CD4-positive, alpha-beta T cell treated with Interleukin-21 for 1 hour (primary cell): Measurements from ENCODE around the gene AKR1B15.

Source experiments
- DNase-seq: peaks from one replicate; pipeline ENCODE4 v3.0.0-alpha.2; 2020

The AKR1B15 gene

DNA sequence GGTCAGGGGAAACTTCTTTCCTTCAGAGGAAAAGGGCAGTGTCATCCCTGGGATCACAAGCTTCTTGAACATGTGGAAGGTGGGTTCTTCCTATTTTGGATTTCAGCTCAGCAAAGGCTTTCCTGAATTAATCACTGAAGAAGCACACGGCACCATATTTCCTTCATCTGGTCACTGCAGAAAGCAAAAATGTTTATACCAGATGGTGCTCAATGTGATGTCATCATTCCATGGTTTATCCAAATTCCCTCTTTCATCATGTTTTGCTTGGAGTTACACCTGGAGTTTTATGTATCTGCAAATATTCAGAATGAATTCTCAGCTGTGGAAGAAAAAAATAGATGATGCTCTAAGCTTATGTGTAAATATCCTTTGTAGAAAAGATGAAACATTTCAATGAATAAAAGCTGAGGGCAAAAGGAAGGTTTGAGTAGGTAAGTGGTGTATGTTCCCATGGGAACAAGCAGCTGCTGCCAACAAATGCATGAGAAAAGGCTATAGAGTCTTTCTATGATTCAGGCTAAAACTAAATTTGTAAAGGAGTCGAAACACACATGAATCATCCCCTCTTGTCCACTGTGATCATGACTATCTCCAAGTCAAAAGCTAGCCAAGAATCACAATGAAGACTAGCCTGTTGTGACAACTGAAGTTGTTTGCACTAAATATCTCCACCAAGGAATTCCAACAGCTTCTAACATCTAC lies 70.9 kb downstream of the AKR1B15 start:
- no peak for DNase-seq

DNA sequence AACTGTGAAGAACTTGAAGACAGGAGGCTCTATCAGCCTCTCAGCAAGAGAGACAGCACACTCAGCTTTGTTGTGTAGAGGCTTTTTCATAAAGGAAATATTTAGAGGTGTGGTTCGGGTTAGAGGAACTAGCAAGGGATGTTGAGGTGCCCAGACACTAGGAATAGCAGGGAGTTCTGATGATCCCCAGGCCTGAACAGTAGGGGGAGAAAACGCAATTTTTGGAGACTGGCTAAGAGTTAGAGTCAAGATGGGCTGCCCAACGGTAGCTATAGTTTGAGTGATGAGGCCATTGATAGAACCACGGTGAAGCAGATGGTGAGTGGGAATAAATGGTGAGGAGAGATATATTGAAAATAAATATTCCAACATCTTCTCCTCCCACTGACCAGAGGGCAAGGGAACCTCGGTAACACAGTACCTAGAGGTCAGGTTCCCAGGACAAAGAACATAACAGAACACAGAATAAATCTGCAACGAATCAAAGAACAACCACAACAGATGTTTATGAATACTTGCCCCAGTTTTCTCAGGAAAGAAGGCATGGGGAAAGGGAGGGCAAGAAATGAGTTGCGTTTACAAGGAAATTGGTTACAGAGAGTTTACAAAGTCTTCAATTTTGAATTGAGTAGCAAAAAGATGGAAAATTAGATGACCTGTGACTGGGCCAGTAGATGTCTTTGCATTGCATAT lies 73.5 kb downstream of the AKR1B15 start:
- DNase-seq: no peak

DNA sequence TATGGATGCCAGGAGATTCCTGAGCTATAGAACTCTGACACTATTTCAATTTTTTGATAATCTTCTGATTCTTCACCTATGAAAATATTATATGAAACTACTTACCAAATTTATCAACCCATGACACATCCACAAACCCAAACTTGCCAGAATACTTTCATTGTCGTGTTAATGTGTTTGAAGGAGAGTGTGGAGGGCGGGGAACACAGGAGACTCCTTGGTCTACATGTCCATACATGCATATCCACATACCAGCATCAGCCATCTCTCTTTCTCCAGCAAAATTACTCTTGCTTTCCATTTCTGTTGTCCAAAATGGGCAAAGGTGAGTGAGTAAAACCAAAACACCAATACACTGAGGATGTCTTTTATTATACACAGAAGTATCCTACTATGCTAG lies 74.3 kb downstream of the AKR1B15 start:
- no peak for DNase-seq

DNA sequence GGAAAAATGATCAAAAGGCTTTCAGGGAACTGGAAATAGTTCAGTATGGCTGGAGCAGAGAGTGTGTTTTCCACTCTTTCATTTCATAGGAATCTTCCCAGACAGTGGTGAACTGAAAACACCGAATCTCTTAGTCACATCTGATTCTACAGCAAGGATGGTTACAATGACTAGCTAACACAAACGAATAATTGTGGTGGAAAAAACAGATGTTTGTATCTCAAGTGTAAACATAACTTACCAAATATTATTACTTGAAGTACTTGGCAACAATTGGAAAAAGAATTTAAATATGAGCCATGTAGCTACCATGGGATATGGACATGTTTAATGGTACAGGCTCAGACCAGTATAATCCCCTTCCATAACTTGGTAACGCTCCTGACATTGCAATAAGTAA lies 76.6 kb downstream of the AKR1B15 start:
- DNase-seq: no peak

DNA sequence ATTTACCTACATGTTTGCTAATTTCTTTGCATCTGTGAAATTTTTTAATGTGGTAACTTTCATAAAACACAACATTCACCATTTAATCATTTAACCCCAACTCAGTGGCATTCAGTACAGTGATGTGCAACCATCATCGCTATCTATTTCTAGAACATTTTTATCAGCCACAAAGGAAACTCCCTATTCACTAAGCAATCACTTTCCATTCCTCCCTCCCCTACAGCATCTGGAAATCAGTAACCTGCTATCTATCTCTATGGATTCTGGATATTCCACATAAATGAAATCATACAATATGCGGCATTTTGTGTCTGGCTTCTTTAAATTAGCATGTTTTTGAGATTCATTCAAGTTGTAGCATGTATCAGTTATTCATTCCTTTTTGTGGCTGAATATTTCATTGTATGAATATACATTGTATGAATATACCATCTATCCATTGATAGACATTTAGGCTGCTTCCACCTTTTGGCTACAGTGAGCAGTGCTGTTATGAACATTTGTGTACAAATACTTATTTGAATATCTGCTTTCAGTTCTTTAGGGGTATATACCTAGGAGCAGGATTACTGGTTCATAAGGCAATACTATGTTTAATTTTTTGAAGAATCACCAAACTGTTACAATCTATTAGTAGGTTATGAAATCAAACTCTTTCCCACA lies 78.3 kb downstream of the AKR1B15 start:
- DNase-seq: no peak

DNA sequence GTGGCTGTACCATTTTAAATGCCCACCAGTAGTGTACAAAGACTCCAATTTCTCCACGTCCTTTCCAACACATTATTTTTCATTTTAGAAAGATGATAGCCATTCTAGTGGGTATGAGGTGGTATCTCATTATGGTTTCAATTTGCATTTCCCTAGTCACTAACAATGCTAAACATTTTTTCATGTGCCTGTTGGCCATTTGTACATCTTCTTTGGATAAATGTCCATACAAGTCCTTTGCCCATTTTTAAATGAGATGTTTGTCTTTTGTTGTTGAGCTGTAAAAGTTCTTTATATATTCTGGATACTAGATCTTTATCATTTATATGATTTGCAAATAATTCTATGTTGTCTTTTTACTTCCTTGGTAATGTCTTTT lies 78.9 kb downstream of the AKR1B15 start:
- DNase-seq: no peak

DNA sequence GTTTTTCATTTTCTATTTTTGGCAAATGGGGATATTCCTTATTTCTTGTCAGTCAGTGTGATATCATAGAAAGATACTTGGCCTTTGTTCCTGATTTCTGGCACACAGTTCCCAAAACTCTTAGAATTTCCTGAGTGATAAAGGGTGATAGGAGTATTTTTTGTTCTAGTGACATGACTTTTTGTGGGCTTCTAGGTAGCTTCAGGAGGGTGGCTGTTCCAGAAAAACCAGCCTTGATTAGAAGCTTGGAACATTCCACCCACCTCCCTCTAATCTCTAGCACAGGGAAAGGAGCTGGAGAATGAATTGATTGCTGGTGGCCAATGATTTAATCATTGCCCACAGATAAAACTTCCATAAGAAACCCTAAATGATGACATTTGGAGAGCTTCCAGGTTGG lies 80.5 kb downstream of the AKR1B15 start:
- no peak for DNase-seq
